Measurements from ENCODE around the gene TTC32.

Gene TTC32

GRCh38 chr2:19873014-19873413 lies 28.8 kb downstream of the TTC32 start:
- no peak for DNase-seq

GRCh38 chr2:19872302-19872701 lies 29.5 kb downstream of the TTC32 start:
- DNase-seq: no peak

DNA sequence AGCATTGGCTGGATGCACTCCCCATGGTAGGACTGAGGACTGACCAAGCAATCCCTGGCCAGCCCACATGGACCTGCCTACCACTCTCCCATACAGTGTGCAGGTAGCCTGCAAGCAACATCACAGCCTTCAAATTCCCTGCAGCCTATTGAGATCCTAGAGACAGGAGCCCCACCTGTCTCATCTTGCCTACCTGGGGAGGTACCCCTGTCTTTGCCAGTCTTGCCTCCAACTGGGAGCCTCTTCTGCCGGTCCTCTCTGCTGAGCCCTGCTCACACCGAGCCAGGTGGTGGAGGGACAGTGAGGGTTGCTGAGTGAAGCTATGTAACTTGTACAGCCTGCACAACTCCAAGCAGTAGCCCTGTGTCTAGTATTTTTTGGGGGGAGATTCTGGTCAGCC lies 29.9 kb downstream of the TTC32 start:
- no peak for DNase-seq

DNA sequence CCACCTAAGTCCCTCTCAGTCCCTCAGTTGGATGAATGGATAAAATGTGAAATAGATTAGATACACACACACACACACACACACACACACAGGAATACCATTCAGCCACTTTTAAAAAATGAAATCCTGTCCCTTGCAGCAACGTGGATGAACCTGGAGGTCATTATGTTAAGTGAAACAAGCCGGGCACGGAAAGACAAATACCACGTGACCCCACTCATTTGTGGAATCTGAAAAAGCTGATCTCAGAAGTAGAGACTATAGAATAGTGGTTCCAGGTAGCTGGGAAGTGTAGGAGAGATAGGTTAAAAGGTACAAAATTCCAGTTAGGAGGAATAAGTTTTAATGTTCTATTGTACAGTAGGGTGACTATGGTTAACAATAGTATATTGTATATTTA lies 31.0 kb downstream of the TTC32 start:
- DNase-seq: no peak

GRCh38 chr2:19868701-19869580 lies 32.8 kb downstream of the TTC32 start:
- peak; percentile 58 for DNase-seq

- no peak for DNase-seq
Observed at GRCh38 chr2:19868224-19868623, 33.6 kb downstream of the TTC32 start.

DNA sequence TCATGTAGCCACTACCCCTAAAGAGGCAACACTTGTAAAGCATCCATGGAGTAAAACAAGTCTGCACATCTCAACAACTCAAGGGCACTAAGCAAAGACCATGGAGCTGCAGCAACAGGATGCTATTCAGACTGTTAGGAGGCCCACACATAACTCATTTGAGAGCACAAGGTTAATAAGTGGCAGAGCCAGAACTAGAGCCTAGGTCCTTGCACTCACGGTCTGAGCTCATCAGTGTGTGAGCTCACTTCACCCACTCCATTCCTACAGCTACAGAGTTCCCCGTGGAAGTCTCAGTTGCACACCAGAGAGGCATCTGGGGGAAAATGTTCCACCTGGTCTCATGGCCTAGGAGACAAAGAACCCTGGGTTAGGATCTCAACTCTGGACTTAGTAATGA lies 35.0 kb downstream of the TTC32 start:
- no peak for DNase-seq

- DNase-seq: no peak
Observed at GRCh38 chr2:19865151-19865550, 36.6 kb downstream of the TTC32 start.

GRCh38 chr2:19864381-19864780 lies 37.4 kb downstream of the TTC32 start:
- DNase-seq: no peak

- peak; percentile 58 for DNase-seq
Observed at GRCh38 chr2:19863303-19864041, 38.3 kb downstream of the TTC32 start.

DNA sequence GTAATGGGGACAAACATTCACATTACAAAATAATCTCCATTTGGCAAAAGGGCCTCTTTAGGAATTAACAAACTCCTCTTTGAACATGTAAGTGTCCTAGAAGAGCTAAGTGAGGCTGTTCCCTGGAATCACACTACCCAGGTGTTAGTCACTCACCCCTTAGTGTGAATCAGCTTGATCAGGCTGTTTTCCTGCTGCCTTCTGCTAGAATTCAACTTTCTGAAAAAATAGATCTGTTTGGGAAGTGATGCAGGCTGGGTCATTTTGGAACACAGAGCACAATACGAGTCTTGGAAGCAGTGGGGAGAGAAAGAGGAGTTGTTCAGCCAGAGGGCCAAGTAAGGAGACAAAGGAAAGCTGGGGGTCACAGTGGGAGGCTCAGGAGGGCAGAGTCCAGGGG lies 40.0 kb downstream of the TTC32 start:
- no peak for DNase-seq

DNA sequence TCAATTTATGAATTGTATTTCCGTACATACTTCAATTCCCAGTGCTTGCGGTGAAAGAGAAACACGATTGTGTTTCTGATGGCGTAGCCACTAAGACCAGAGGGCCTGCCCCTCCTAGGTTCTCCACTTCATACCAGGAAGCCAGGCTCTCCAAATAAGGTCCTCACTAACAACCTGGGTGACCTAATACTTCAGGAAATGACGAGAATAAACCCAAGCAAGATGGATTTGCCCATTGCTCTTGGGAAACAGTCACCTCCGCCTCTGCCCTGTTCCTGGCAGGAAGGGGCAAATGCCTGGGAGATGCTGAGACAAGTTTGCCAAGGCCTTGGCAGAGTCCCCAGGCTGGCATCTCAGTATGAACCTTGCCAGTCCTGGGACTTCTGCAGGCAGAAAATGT lies 41.8 kb downstream of the TTC32 start:
- no peak for DNase-seq

DNA sequence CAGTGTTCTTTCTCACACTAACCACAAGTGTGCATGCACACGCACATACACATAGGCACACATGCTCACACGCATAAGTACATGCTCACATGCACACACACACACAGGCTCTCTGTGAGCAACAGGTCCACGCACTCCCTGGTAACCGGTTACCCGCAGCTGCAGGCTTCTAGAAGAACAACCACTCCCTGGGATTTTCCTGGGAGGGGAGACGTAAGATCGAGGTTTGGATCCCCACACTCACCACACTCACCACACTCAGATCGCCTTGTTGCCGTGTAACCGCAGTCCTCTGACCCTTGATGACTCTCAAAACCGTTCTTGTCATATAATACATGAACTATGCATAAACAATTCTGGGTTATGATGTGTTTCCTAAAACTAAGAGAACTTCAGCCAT lies 42.2 kb downstream of the TTC32 start:
- no peak for DNase-seq

GRCh38 chr2:19857806-19858205 lies 44.0 kb downstream of the TTC32 start:
- DNase-seq: no peak

- no peak for DNase-seq
Observed at GRCh38 chr2:19857100-19857499, 44.7 kb downstream of the TTC32 start.

GRCh38 chr2:19855542-19856431 lies 46.0 kb downstream of the TTC32 start:
- no peak for DNase-seq

GRCh38 chr2:19854596-19855541 lies 46.9 kb downstream of the TTC32 start:
- DNase-seq: no peak

GRCh38 chr2:19851116-19851695 lies 50.6 kb downstream of the TTC32 start:
- no peak for DNase-seq

DNA sequence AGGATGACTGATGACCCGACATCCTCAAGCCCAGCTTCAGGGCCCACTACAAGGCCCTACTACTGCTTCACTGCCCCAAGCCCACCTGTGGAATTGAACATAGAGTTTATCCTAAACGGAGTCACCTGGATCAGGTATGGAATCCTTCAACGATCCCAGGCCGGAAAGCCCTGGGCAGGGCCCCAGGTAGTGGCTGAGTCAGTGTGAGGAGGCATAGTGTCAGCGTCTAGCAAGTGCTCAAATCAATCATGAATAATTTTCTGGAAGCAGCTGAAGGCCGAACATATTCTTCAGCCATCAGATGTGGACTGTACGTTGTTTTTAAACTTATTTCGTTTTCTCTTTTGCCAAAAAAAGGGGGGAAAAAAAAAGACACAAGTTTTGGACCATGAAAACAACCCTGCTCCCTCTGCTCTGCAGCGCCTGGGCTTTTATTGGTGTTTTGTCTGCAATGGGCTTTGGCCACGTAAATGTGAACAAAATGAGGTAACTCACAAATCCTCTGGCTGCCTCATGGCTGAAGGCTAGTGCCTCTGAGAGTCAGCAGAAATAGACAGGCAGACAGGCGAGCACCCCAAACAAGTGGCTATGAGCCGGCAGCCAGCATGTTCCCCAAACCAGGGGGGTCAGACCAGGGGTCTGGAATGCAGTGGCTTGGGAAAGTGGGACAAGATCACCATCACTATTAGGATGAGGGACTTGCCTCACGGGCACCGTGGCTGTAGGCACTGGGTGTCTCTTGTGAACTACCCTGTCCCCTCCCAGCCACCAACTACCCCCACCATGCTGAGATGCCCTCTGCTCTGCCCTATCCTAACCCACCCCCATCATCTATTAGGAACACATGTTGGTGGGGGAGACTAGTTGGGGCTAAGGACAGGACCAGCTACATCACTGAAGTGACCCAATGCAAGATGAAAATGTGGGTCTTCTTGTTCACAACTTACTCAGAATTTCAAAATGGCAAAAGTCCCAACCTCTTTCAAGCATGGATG lies 51.4 kb downstream of the TTC32 start:
- DNase-seq: no peak

DNA sequence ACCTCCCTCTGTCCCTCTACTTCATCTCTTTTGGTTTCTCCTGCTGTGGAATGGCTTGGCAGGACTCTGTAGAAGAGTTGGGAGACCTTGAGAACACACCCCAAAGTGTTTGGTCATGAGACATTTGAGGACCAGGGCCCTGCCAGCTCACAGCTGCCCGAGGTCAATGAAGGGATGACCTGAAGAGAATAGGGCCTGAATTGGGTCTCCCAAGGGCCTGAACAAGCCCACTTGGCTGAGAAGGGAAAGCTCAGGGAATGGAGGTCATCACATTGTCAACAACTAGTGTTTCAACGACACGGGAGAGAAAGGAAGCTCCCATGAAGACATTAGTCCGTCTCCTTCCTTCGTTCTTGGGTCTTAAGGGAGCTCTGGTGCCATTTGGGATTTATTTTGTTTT lies 52.8 kb downstream of the TTC32 start:
- DNase-seq: no peak

Data from activated effector memory CD4-positive, alpha-beta T cell treated with Interleukin-2 at 50 U/mL for 16 hours (primary cell).